ENCODE data around the gene RAPGEF2.

GRCh38 chr4:159401791-159402380 is 299.0 kb downstream of the RAPGEF2 start:
- TF ChIP-seq, protein P1, sequence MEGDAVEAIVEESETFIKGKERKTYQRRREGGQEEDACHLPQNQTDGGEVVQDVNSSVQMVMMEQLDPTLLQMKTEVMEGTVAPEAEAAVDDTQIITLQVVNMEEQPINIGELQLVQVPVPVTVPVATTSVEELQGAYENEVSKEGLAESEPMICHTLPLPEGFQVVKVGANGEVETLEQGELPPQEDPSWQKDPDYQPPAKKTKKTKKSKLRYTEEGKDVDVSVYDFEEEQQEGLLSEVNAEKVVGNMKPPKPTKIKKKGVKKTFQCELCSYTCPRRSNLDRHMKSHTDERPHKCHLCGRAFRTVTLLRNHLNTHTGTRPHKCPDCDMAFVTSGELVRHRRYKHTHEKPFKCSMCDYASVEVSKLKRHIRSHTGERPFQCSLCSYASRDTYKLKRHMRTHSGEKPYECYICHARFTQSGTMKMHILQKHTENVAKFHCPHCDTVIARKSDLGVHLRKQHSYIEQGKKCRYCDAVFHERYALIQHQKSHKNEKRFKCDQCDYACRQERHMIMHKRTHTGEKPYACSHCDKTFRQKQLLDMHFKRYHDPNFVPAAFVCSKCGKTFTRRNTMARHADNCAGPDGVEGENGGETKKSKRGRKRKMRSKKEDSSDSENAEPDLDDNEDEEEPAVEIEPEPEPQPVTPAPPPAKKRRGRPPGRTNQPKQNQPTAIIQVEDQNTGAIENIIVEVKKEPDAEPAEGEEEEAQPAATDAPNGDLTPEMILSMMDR (conservative IDR thresholded peaks at IDR 0.05) = no peak
- TF ChIP-seq ZFX (IDR thresholded peaks at IDR 0.05) = no peak
